Cardiac muscle cell (in vitro differentiated cells and primary cell): ENCODE measurements around the gene ARHGEF12. TPM values are rescaled to one million over a fixed set of nuclear protein-coding genes. Genes with fewer than 3 reads are reported as not detected.
A peak's percentile ranks its signal among the peaks of the same experiment; 100 is the strongest.

Experiments
- DNase-seq, 2 donors: peaks; one replicate each; pipeline versions ENCODE4 v3.0.0 to v3.0.0-alpha.2; 2010 to 2017; ENCODE audit warnings: low read depth in 1 of 2, low spot score in 1 of 2
- H3K27ac ChIP-seq: fragments of 200-600 bp; sonication (generic); 2 replicates; pipeline ENCODE4 v1.5.1; 2016
- H3K27me3 ChIP-seq: fragments of 200-600 bp; sonication (generic); 2 replicates; pipeline ENCODE4 v1.6.0; 2016; ENCODE audit warnings: control low read depth
- H3K36me3 ChIP-seq: fragments of 200-600 bp; sonication (generic); 2 replicates; pipeline ENCODE4 v1.5.1; 2016; ENCODE audit warnings: control low read depth
- H3K4me1 ChIP-seq: fragments of 200-600 bp; sonication (generic); 2 replicates; pipeline ENCODE4 v1.8.1; 2017; ENCODE audit warnings: low read depth, mild to moderate bottlenecking, mixed run types
- H3K4me3 ChIP-seq: fragments of 200-600 bp; sonication (generic); 2 replicates; pipeline ENCODE4 v1.5.1; 2016; ENCODE audit warnings: mild to moderate bottlenecking
- H3K9me3 ChIP-seq: fragments of 200-600 bp; sonication (generic); 2 replicates; pipeline ENCODE4 v1.5.1; 2017; ENCODE audit warnings: low read depth, mild to moderate bottlenecking, control low read depth
- CTCF ChIP-seq: IDR thresholded peaks from 2 replicates; pipeline ENCODE4 v1.5.1; 2012; ENCODE audit warnings: low read depth, mild to moderate bottlenecking, low read length
- polyA plus RNA-seq: library from polyadenylated mRNA; unstranded; fragments of >200 nt; fragmentation: Nextera tagmentation; extraction: Ambion mirVana; gene quantifications from 2 replicates; pipeline ENCODE4 v1.2.1, GENCODE V29; 2016
- total RNA-seq: library from RNA; depleted of rRNA; stranded (reverse); fragments of >200 nt; gene quantifications from 2 replicates; pipeline ENCODE4 v1.2.3, GENCODE V29; 2016

ARHGEF12 gene
- total and polyA plus RNA-seq, 2 experiments from 2014 or later = 21.7 to 43.4 TPM

DNA sequence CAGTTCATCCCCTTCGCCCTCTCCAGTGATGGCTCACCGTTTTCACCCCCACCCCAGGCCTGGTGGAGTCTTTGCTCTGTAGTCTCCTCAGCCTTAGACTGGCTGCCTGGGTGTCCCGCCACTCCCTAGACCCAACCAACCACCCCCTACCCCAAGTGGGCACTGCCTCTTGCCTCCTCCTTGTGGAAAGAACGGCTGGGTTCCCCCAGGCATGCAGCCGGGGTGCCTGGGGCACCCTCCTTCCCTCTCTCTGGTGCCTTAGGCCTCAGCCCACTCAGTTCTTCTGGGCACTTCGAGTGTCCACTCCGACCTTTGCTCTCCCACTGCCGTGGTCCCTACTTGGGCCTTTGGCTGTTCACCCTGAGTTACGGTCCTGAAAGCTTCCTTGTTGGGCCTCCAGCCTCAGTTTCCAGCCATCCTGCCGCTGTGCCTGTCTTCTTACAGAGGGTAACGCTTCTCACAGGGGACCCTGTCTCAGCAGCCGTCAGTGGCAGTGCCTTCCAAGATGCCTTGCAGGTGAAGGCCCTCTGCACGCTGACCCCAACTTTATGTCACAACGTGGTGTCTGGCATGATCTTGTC is 178.4 kb downstream of the ARHGEF12 start:
- H3K36me3 ChIP-seq = no peaks in the 10 kb centered on the region
- DNase-seq = no peak
- no peak overlapping the region for H3K4me3 ChIP-seq
- H3K27ac ChIP-seq = no peak overlapping the region
- peaks cover 70% of the 10 kb centered on the region for H3K27me3 ChIP-seq
- no peaks in the 10 kb centered on the region for H3K9me3 ChIP-seq
- no peak for TF ChIP-seq CTCF
- H3K4me1 ChIP-seq = peaks cover 17% of the 10 kb centered on the region

GRCh38 chr11:120515186-120515723 is 179.0 kb downstream of the ARHGEF12 start:
- H3K9me3 ChIP-seq = no peaks in the 10 kb centered on the region
- no peak for DNase-seq
- H3K4me1 ChIP-seq = peaks cover 17% of the 10 kb centered on the region
- TF ChIP-seq CTCF = no peak
- H3K36me3 ChIP-seq = no peaks in the 10 kb centered on the region
- peaks cover 68% of the 10 kb centered on the region for H3K27me3 ChIP-seq
- no peak overlapping the region for H3K27ac ChIP-seq
- H3K4me3 ChIP-seq = no peak overlapping the region

GRCh38 chr11:120516461-120517389 is 180.5 kb downstream of the ARHGEF12 start:
- TF ChIP-seq CTCF = no peak
- DNase-seq = peak in 1 of 2 donors; percentile 65
- Histone ChIP-seq H3K4me3 (no peak overlapping the region), H3K4me1 (peaks cover 17% of the 10 kb centered on the region), H3K9me3 (no peaks in the 10 kb centered on the region), H3K27me3 (peaks cover 74% of the 10 kb centered on the region), H3K27ac (no peak overlapping the region), H3K36me3 (no peaks in the 10 kb centered on the region)

- peaks cover 17% of the 10 kb centered on the region for H3K4me1 ChIP-seq
- no peaks in the 10 kb centered on the region for H3K36me3 ChIP-seq
- no peak for TF ChIP-seq CTCF
- peak; percentile 35 to 64 for DNase-seq
- no peaks in the 10 kb centered on the region for H3K9me3 ChIP-seq
- peaks cover 72% of the 10 kb centered on the region for H3K27me3 ChIP-seq
- H3K4me3 ChIP-seq = no peak overlapping the region
- H3K27ac ChIP-seq = no peak overlapping the region
Measured at GRCh38 chr11:120517390-120517761, 181.2 kb downstream of the ARHGEF12 start.

DNA sequence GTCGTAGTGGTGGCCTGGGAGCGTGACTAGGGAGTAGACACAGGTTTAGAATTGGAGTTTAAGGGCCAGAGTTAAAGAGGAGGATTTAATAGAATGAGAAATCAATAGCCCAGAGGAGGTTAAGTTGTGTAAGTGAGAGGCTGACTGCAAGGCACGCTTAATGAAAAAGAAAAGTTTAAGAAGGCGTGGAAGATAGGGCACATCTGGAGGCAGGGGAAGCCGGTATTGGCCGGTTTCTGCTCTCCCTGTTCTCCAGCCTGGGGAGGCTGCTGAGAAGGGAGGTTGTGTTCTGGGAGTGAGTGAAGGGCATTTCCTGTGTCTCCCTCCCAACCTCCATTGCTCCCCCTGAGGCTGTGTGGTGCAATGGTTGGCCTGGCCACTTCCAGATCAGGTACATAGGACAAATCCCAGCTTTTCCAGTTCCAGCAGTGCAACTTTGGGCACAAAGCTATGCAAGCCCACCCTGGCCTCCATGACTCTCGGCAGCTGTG is 181.6 kb downstream of the ARHGEF12 start:
- no peak for TF ChIP-seq CTCF
- H3K27me3 ChIP-seq = peaks cover 72% of the 10 kb centered on the region
- no peak overlapping the region for H3K27ac ChIP-seq
- peak in 1 of 2 donors; percentile 47 for DNase-seq
- no peaks in the 10 kb centered on the region for H3K9me3 ChIP-seq
- no peaks in the 10 kb centered on the region for H3K36me3 ChIP-seq
- H3K4me1 ChIP-seq = peaks cover 17% of the 10 kb centered on the region
- no peak overlapping the region for H3K4me3 ChIP-seq
